CD4-positive, alpha-beta memory T cell (primary cell): Measurements from ENCODE around the gene ASRGL1. TPM values are rescaled to one million over a fixed set of nuclear protein-coding genes. Genes with fewer than 3 reads are reported as not detected.

ENCODE experiments used
- CTCF ChIA-PET: fragments of 350-600 bp; sonication (Branson Sonifier 250); formaldehyde crosslinking; loops from one replicate; lab custom pipeline; 2021; ENCODE audit warnings: inconsistent platforms; ENCODE audit not compliant: partially characterized antibody; lab: Charles Lee
- POLR2A ChIA-PET: fragments of 350-600 bp; sonication (Branson Sonifier 250); formaldehyde crosslinking; loops from one replicate; lab custom pipeline; 2021; ENCODE audit not compliant: partially characterized antibody; lab: Charles Lee
- DNase-seq, 5 donors: peaks; one replicate each; pipeline versions ENCODE4 v3.0.0 to v3.0.0-alpha.2; 2020 to 2022; ENCODE audit warnings: mixed read lengths in 1 of 5
- H3K27ac ChIP-seq: one replicate; pipeline ENCODE4 v1.7.0; 2013; ENCODE audit warnings: low read depth, low read length
- H3K27me3 ChIP-seq: 2 replicates; pipeline ENCODE4 v1.7.0; 2013; ENCODE audit warnings: mild to moderate bottlenecking, low read length, moderate library complexity; ENCODE audit not compliant: insufficient read depth
- H3K36me3 ChIP-seq: 2 replicates; pipeline ENCODE4 v1.7.0; 2013; ENCODE audit warnings: mild to moderate bottlenecking, low read length, moderate library complexity; ENCODE audit not compliant: insufficient read depth
- H3K4me1 ChIP-seq: 2 replicates; pipeline ENCODE4 v1.7.0; 2013; ENCODE audit warnings: mild to moderate bottlenecking, low read length, moderate library complexity; ENCODE audit not compliant: insufficient read depth
- H3K4me3 ChIP-seq, 2 donors: one replicate each; pipeline ENCODE4 v1.7.0; 2013; ENCODE audit warnings: low read length in 2 of 2, mild to moderate bottlenecking in 1 of 2
- H3K9me3 ChIP-seq, 2 donors: one replicate each; pipeline ENCODE4 v1.7.0; 2013; ENCODE audit warnings: low read length in 2 of 2, control low read depth in 1 of 2; ENCODE audit not compliant: control insufficient read depth in 1 of 2
- H3K27ac Mint-ChIP-seq, 7 donors: one replicate each; pipeline ENCODE4 v1.8.0; 2020 to 2021; ENCODE audit warnings: mixed read lengths in 7 of 7, mild to moderate bottlenecking in 6 of 7, inconsistent platforms in 3 of 7, moderate library complexity in 3 of 7
- H3K27me3 Mint-ChIP-seq, 2 donors: one replicate each; pipeline ENCODE4 v1.8.0; 2020 to 2021; ENCODE audit warnings: mixed read lengths in 2 of 2
- H3K36me3 Mint-ChIP-seq, 2 donors: one replicate each; pipeline ENCODE4 v1.8.0; 2020 to 2021; ENCODE audit warnings: mixed read lengths in 2 of 2, inconsistent platforms in 1 of 2, mild to moderate bottlenecking in 1 of 2
- H3K4me1 Mint-ChIP-seq, 4 donors: one replicate each; pipeline ENCODE4 v1.8.0; 2020 to 2021; ENCODE audit warnings: mixed read lengths in 4 of 4, mild to moderate bottlenecking in 1 of 4
- H3K4me3 Mint-ChIP-seq, 8 donors: one replicate each; pipeline ENCODE4 v1.8.0; 2020 to 2021; ENCODE audit warnings: mixed read lengths in 8 of 8, mild to moderate bottlenecking in 7 of 8, moderate library complexity in 6 of 8, inconsistent platforms in 3 of 8
- H3K9me3 Mint-ChIP-seq, 8 donors: one replicate each; pipeline ENCODE4 v1.8.0; 2020 to 2021; ENCODE audit warnings: mixed read lengths in 8 of 8, mild to moderate bottlenecking in 5 of 8, inconsistent platforms in 3 of 8, moderate library complexity in 1 of 8
- intact Hi-C: fragments of 100-400 bp; cut with micrococcal nuclease; formaldehyde crosslinking; loops from one replicate; pipeline ENCODE4 v1.15.1; 2023
- polyA plus RNA-seq, 2 donors: library from polyadenylated mRNA; unstranded; fragments of 300-500 nt; fragmentation: Illumina TruSeq; gene quantifications; one replicate each; pipeline ENCODE4 v1.2.3, GENCODE V29; 2021
- total RNA-seq, 2 experiments: library from RNA; stranded (reverse); gene quantifications; one replicate each; pipeline ENCODE4 v1.2.3, GENCODE V29; 2021

Gene ASRGL1
- total and polyA plus RNA-seq, 4 experiments from 2014 or later = 1.2 to 2.1 (median 1.6) TPM

GRCh38 chr11:62401811-62402210 is 64.6 kb downstream of the ASRGL1 start:
- peaks cover 0 to 1% (median 0%) of the 10 kb centered on the region in 8 donors for H3K9me3 Mint-ChIP-seq
- peak overlapping the region; percentile 75 to 94 (median 92) for H3K27ac Mint-ChIP-seq
- DNase-seq = no peak
- ChIA-PET POLR2A (interaction anchor here (0.9 to 2.1 kb wide), 15 partner anchors 23 to 440 kb away, joined by 3 to 10 read pairs (median 5); partner anchors contain the start of genes EEF1G, HNRNPUL2, TUT1 and UQCC3), CTCF (interaction anchor here (0.5 to 4.7 kb wide), 12 partner anchors 8 to 293 kb away, joined by 3 to 35 read pairs (median 4); no protein-coding TSS in a partner anchor)
- H3K4me3 ChIP-seq = peak overlapping the region; percentile 30 to 32
- H3K27me3 Mint-ChIP-seq = peaks cover 0 to 1% of the 10 kb centered on the region in 2 donors
- H3K27me3 ChIP-seq = no peaks in the 10 kb centered on the region
- H3K9me3 ChIP-seq = no peaks in the 10 kb centered on the region
- peaks cover 22 to 33% (median 27%) of the 10 kb centered on the region in 4 donors for H3K4me1 Mint-ChIP-seq
- H3K4me1 ChIP-seq = peaks cover 44% of the 10 kb centered on the region
- intact Hi-C loops = no loop called here
- H3K36me3 ChIP-seq = no peaks in the 10 kb centered on the region
- peak overlapping the region; percentile 48 to 88 (median 80) for H3K4me3 Mint-ChIP-seq
- peak overlapping the region; percentile 47 for H3K27ac ChIP-seq
- H3K36me3 Mint-ChIP-seq = no peaks in the 10 kb centered on the region

- H3K27me3 ChIP-seq = no peaks in the 10 kb centered on the region
- CTCF ChIA-PET = interaction anchor here (0.5 to 4.7 kb wide), 11 partner anchors 9 to 292 kb away, joined by 3 to 35 read pairs (median 5); no protein-coding TSS in a partner anchor
- peak; percentile 26 to 57 (median 48) for DNase-seq
- no peaks in the 10 kb centered on the region for H3K9me3 ChIP-seq
- peak overlapping the region; percentile 47 for H3K27ac ChIP-seq
- no peaks in the 10 kb centered on the region for H3K36me3 ChIP-seq
- Mint-ChIP-seq H3K36me3 (no peaks in the 10 kb centered on the region), H3K4me1 (peaks cover 22 to 33% (median 27%) of the 10 kb centered on the region in 4 donors), H3K9me3 (peaks cover 0 to 1% (median 0%) of the 10 kb centered on the region in 8 donors), H3K27ac (peak overlapping the region; percentile 75 to 94 (median 92)), H3K27me3 (peaks cover 0 to 1% of the 10 kb centered on the region in 2 donors), H3K4me3 (peak overlapping the region; percentile 48 to 88 (median 80))
- peak overlapping the region; percentile 30 to 32 for H3K4me3 ChIP-seq
- POLR2A ChIA-PET = interaction anchor here (0.6 to 2.1 kb wide), 17 partner anchors 22 to 453 kb away, joined by 3 to 10 read pairs (median 4); partner anchors contain the start of genes C11orf98, CSKMT, EEF1G and HNRNPUL2
- intact Hi-C loops = no loop called here
- H3K4me1 ChIP-seq = peaks cover 44% of the 10 kb centered on the region
These were observed 65.1 kb downstream of the ASRGL1 start for GRCh38 chr11:62402226-62402959.

GRCh38 chr11:62402960-62403730 is 65.9 kb downstream of the ASRGL1 start:
- Histone ChIP-seq H3K27ac (peak overlapping the region; percentile 47), H3K4me1 (peaks cover 44% of the 10 kb centered on the region), H3K4me3 (no peak overlapping the region), H3K27me3 (no peaks in the 10 kb centered on the region), H3K9me3 (no peaks in the 10 kb centered on the region), H3K36me3 (no peaks in the 10 kb centered on the region)
- Mint-ChIP-seq H3K27me3 (peaks cover 0 to 1% of the 10 kb centered on the region in 2 donors), H3K27ac (peak overlapping the region; percentile 75 to 94 (median 92)), H3K4me3 (peak overlapping the region in 7 of 8 donors; percentile 61 to 88 (median 80)), H3K9me3 (peaks cover 0 to 1% (median 0%) of the 10 kb centered on the region in 8 donors), H3K4me1 (peaks cover 22 to 33% (median 27%) of the 10 kb centered on the region in 4 donors), H3K36me3 (no peaks in the 10 kb centered on the region)
- DNase-seq = no peak
- ChIA-PET POLR2A (interaction anchor here (0.9 to 1.6 kb wide), 11 partner anchors 22 to 452 kb away, joined by 3 to 8 read pairs (median 4); partner anchors contain the start of genes C11orf98, CSKMT, TUT1 and UQCC3), CTCF (interaction anchor here (1.1 to 4.7 kb wide), 4 partner anchors 10 to 161 kb away, joined by 4 to 35 read pairs (median 11); no protein-coding TSS in a partner anchor)
- intact Hi-C loops = no loop called here

- H3K9me3 ChIP-seq = no peaks in the 10 kb centered on the region
These were observed 67.2 kb downstream of the ASRGL1 start for GRCh38 chr11:62404435-62404834.

GRCh38 chr11:62404901-62405300 is 67.7 kb downstream of the ASRGL1 start:
- no peak overlapping the region for H3K27ac ChIP-seq
- no peak for DNase-seq
- no peaks in the 10 kb centered on the region for H3K36me3 ChIP-seq
- no peaks in the 10 kb centered on the region for H3K27me3 ChIP-seq
- Mint-ChIP-seq H3K4me3 (no peak overlapping the region), H3K27me3 (peaks cover 0 to 1% of the 10 kb centered on the region in 2 donors), H3K9me3 (peaks cover 0 to 1% (median 0%) of the 10 kb centered on the region in 8 donors), H3K4me1 (peaks cover 18 to 26% (median 24%) of the 10 kb centered on the region in 4 donors), H3K36me3 (no peaks in the 10 kb centered on the region), H3K27ac (peak overlapping the region in 3 of 7 donors; percentile 23 to 43 (median 33))
- intact Hi-C loops = no loop called here
- no peaks in the 10 kb centered on the region for H3K9me3 ChIP-seq
- no peak overlapping the region for H3K4me3 ChIP-seq
- H3K4me1 ChIP-seq = peaks cover 36% of the 10 kb centered on the region
- ChIA-PET POLR2A (no interaction called here), CTCF (interaction anchor here (3.9 to 4.7 kb wide), 2 partner anchors 11 to 138 kb away, joined by 15 to 35 read pairs; no protein-coding TSS in a partner anchor)

More at GRCh38 chr11:62404435-62404834, 67.2 kb downstream of the ASRGL1 start:
- H3K4me1 ChIP-seq = peaks cover 40% of the 10 kb centered on the region
- H3K4me3 ChIP-seq = no peak overlapping the region
- no peak for DNase-seq
- Mint-ChIP-seq H3K36me3 (no peaks in the 10 kb centered on the region), H3K4me3 (no peak overlapping the region), H3K9me3 (peaks cover 0 to 1% (median 0%) of the 10 kb centered on the region in 8 donors), H3K27ac (peak overlapping the region in 4 of 7 donors; percentile 2 to 43 (median 21)), H3K27me3 (peaks cover 0 to 1% of the 10 kb centered on the region in 2 donors), H3K4me1 (peaks cover 18 to 29% (median 25%) of the 10 kb centered on the region in 4 donors)
- ChIA-PET POLR2A (no interaction called here), CTCF (interaction anchor here (1.1 to 4.7 kb wide), 3 partner anchors 11 to 160 kb away, joined by 4 to 35 read pairs (median 15); no protein-coding TSS in a partner anchor)
- H3K27me3 ChIP-seq = no peaks in the 10 kb centered on the region
- no peaks in the 10 kb centered on the region for H3K36me3 ChIP-seq
- H3K27ac ChIP-seq = no peak overlapping the region
- intact Hi-C loops = no loop called here

GRCh38 chr11:62406034-62406433 is 68.8 kb downstream of the ASRGL1 start:
- Mint-ChIP-seq H3K4me1 (peaks cover 18 to 24% (median 24%) of the 10 kb centered on the region in 4 donors), H3K4me3 (no peak overlapping the region), H3K9me3 (peaks cover 0 to 1% (median 0%) of the 10 kb centered on the region in 8 donors), H3K36me3 (no peaks in the 10 kb centered on the region), H3K27me3 (peaks cover 0 to 1% of the 10 kb centered on the region in 2 donors), H3K27ac (peak overlapping the region in 2 of 7 donors; percentile 46 to 66)
- Histone ChIP-seq H3K4me1 (peaks cover 25% of the 10 kb centered on the region), H3K36me3 (no peaks in the 10 kb centered on the region), H3K9me3 (no peaks in the 10 kb centered on the region), H3K27me3 (no peaks in the 10 kb centered on the region), H3K4me3 (no peak overlapping the region), H3K27ac (no peak overlapping the region)
- intact Hi-C loops = no loop called here
- DNase-seq = no peak
- POLR2A ChIA-PET = no interaction called here
- CTCF ChIA-PET = interaction anchor here (0.6 to 1.0 kb wide), 3 partner anchors 10 to 288 kb away, joined by 3 to 5 read pairs (median 3); no protein-coding TSS in a partner anchor
